HepG2 (cell line): ENCODE measurements around the gene ATP1B2. TPM values are rescaled to one million over a fixed set of nuclear protein-coding genes. Genes with fewer than 3 reads are reported as not detected.

Experiments
- ATAC-seq: fragments of 200-7000 bp; cut with Tn5 transposase; 3 replicates; pipeline ENCODE4 v1.9.1; 2020; ENCODE audit warnings: mild to moderate bottlenecking, moderate library complexity
- BruUV-seq: library from RNA; stranded (reverse); fragments of 400-500 nt; replicated peaks from 2 replicates; lab custom pipeline; 2021; lab: Mats Ljungman, UMichigan
- CTCF ChIA-PET: fragments of 300-600 bp; formaldehyde crosslinking; extraction: SDS; loops from one replicate; lab custom pipeline; 2021; ENCODE audit warnings: low total read pairs, inconsistent platforms, low intra/inter-chr PET ratio; lab: Yijun Ruan, JAX
- POLR2A ChIA-PET: fragments of 350-600 bp; sonication (Branson Sonifier 250); formaldehyde crosslinking; loops from one replicate; lab custom pipeline; 2020; ENCODE audit warnings: antibody characterized with exemption, inconsistent platforms; lab: Yijun Ruan, JAX
- DNase-seq: peaks from one replicate; pipeline ENCODE4 v3.0.0-alpha.2; 2015; ENCODE audit warnings: low spot score
- FAIRE-seq: peaks from 3 replicates; lab custom pipeline; 2011; peaks lifted over from hg19 to GRCh38; lab: Jason Lieb, UNC
- H2AFZ ChIP-seq: one replicate; pipeline ENCODE4 v1.6.1; 2011; ENCODE audit warnings: low read length, inconsistent platforms
- H3K27ac ChIP-seq: fragments of 300-600 bp; 3 replicates; pipeline ENCODE4 v1.8.0; 2011; ENCODE audit warnings: mixed run types, mild to moderate bottlenecking, mixed read lengths, low read length, inconsistent platforms; ENCODE audit not compliant: insufficient read depth; ENCODE audit errors: extremely low read length
- H3K27me3 ChIP-seq, 2 experiments: fragments of 200-600 bp in 1 of 2; 2 replicates in 1 of 2; 3 replicates in 1 of 2; pipeline versions ENCODE4 v1.6.0 to v1.8.0; 2011; ENCODE audit warnings: low read length in 2 of 2, mild to moderate bottlenecking in 2 of 2, moderate library complexity in 2 of 2, inconsistent platforms in 1 of 2; ENCODE audit not compliant: insufficient read depth in 2 of 2, control insufficient read depth in 1 of 2
- H3K36me3 ChIP-seq, 2 experiments: fragments of 200-600 bp in 1 of 2; replicated peaks in 1 of 2; 2 replicates in 1 of 2; 3 replicates in 1 of 2; pipeline versions ENCODE4 v1.5.1 to v1.8.0; 2011; ENCODE audit warnings: low read length in 2 of 2, inconsistent platforms in 1 of 2; ENCODE audit not compliant: insufficient read depth in 2 of 2, control insufficient read depth in 1 of 2
- H3K4me1 ChIP-seq: 2 replicates; pipeline ENCODE4 v1.5.1; 2012; ENCODE audit warnings: low read length, inconsistent platforms; ENCODE audit not compliant: insufficient read depth
- H3K4me2 ChIP-seq: 2 replicates; pipeline ENCODE4 v1.6.0; 2011; ENCODE audit warnings: low read depth, low read length, inconsistent platforms
- H3K4me3 ChIP-seq, 3 experiments: fragments of 200-600 bp in 1 of 3; sonication (generic), shearing (Covaris generic) in 1 of 3; replicated peaks in 1 of 3; 2 replicates each; pipeline ENCODE4 v1.5.1; 2011 to 2016; ENCODE audit warnings: low read length in 3 of 3, inconsistent platforms in 2 of 3, low read depth in 2 of 3, mild to moderate bottlenecking in 2 of 3, control low read depth in 1 of 3, mixed read lengths in 1 of 3; ENCODE audit not compliant: insufficient read depth in 1 of 3
- H3K79me2 ChIP-seq: one replicate; pipeline ENCODE4 v1.6.1; 2011; ENCODE audit warnings: low read length, inconsistent platforms; ENCODE audit not compliant: insufficient read depth
- H3K9ac ChIP-seq: 2 replicates; pipeline ENCODE4 v1.6.0; 2011; ENCODE audit warnings: mild to moderate bottlenecking, low read depth, low read length, inconsistent platforms; ENCODE audit not compliant: insufficient read depth
- H3K9me3 ChIP-seq: 2 replicates; pipeline ENCODE4 v1.5.1; 2012; ENCODE audit warnings: mild to moderate bottlenecking, low read length
- H4K20me1 ChIP-seq: 2 replicates; pipeline ENCODE4 v1.6.0; 2011; ENCODE audit warnings: inconsistent platforms, mild to moderate bottlenecking, low read length, moderate library complexity; ENCODE audit not compliant: insufficient read depth
- HHEX ChIP-seq: IDR thresholded peaks from 2 replicates; pipeline ENCODE4 v1.6.1; 2016; ENCODE audit warnings: control low read depth
- KAT2B ChIP-seq: fragments of 150-350 bp; IDR thresholded peaks from 2 replicates; pipeline ENCODE4 v1.6.1; 2014; ENCODE audit warnings: low read depth, low read length, borderline replicate concordance
- ZBTB3 ChIP-seq: sonication (generic); formaldehyde crosslinking; IDR thresholded peaks from 2 replicates; pipeline ENCODE4 v1.4.0; 2020; ENCODE audit warnings: low read depth, mild to moderate bottlenecking, moderate library complexity, missing genetic modification reagents, borderline replicate concordance
- ZNF121 ChIP-seq: sonication (generic); formaldehyde crosslinking; IDR thresholded peaks from 2 replicates; pipeline ENCODE4 v1.5.0; 2020; ENCODE audit warnings: mild to moderate bottlenecking, missing genetic modification reagents
- ZNF276 ChIP-seq: sonication (generic); formaldehyde crosslinking; IDR thresholded peaks from 2 replicates; pipeline ENCODE4 v1.4.0; 2020; ENCODE audit warnings: mild to moderate bottlenecking, low read depth, missing genetic modification reagents
- ZNF318 ChIP-seq: sonication (generic); formaldehyde crosslinking; IDR thresholded peaks from 2 replicates; pipeline ENCODE4 v1.4.0; 2020; ENCODE audit warnings: mild to moderate bottlenecking, missing genetic modification reagents
- ZNF552 ChIP-seq: sonication (generic); formaldehyde crosslinking; IDR thresholded peaks from 2 replicates; pipeline ENCODE4 v1.9.0; 2022; ENCODE audit warnings: missing genetic modification reagents, mild to moderate bottlenecking, borderline replicate concordance
- WGBS: methylation state at CpG from one replicate; pipeline ENCODE4 v1.1.6; 2017; ENCODE audit warnings: low lambda C conversion rate; 5-methylcytosine and 5-hydroxymethylcytosine counted together
- in situ Hi-C: cut with HindIII; loops from 2 replicates; pipeline ENCODE4 v1.10.0; 2017; ENCODE audit warnings: low pct_unique_long_range_greater_than_20kb; ENCODE audit not compliant: extremely low pct_ligation_motif_present
- intact Hi-C: fragments of 100-400 bp; cut with micrococcal nuclease; formaldehyde crosslinking; loops from one replicate; pipeline ENCODE4 v1.10.0; 2022; ENCODE audit not compliant: unreplicated experiment
- polyA plus RNA-seq, 8 experiments: library from polyadenylated mRNA; depleted of rRNA in 3 of 8; stranded (reverse) in 7 of 8; unstranded in 1 of 8; fragments of >200 nt; fragmentation: Illumina TruSeq in 4 of 8; extraction: Trizol in 4 of 8; gene quantifications; 2 replicates each; pipeline versions ENCODE4 v1.2.1 to v1.2.3, GENCODE V29; 2011 to 2016; ENCODE audit warnings: low read depth in 4 of 8, missing spikeins in 1 of 8, mixed read lengths in 1 of 8; ENCODE audit not compliant: insufficient read depth in 1 of 8
- total RNA-seq, 5 experiments: library from RNA; depleted of rRNA; stranded (reverse); fragments of >200 nt; fragmentation: Illumina TruSeq; extraction: Trizol; gene quantifications; 2 replicates each; pipeline ENCODE4 v1.2.3, GENCODE V29; 2016; ENCODE audit warnings: low read depth in 1 of 5

The ATP1B2 gene
- total and polyA plus RNA-seq, 2 of the 13 experiments (the other 11 are each of a cell fraction or from before 2014, with no cell fraction given): not detected

- Histone ChIP-seq H4K20me1 (no peaks in the 10 kb centered on the region), H3K9ac (no peak overlapping the region), H3K4me3 (no peak overlapping the region), H3K79me2 (no peaks in the 10 kb centered on the region), H3K4me1 (no peaks in the 10 kb centered on the region), H3K36me3 (peaks cover 6 to 11% of the 10 kb centered on the region in 2 experiments; a peak in 3 of 5 replicates), H3K27me3 (no peaks in the 10 kb centered on the region), H2AFZ (no peak overlapping the region), H3K9me3 (no peaks in the 10 kb centered on the region), H3K4me2 (no peak overlapping the region), H3K27ac (no peak overlapping the region)
- no peak for FAIRE-seq
- intact Hi-C loops: no loop called here
- ATAC-seq: no peak
- 88% methylated on average over 4 of the region's 4 CpGs for WGBS
- TF ChIP-seq ZNF121 (CRISPR knock-in tag) (0 out of 2 replicates have a peak, but pooled peaks have one; percentile 14), KAT2B (no peak)
- ChIA-PET POLR2A (no interaction called here), CTCF (no interaction called here)
- DNase-seq: no peak
- BruUV-seq: no TSS peak
- in situ Hi-C loops: no loop called here
Measured at GRCh38 chr17:7697828-7698588, 47.3 kb downstream of the ATP1B2 start.

GRCh38 chr17:7700510-7700909 is 49.8 kb downstream of the ATP1B2 start:
- Histone ChIP-seq H3K9me3 (no peaks in the 10 kb centered on the region), H2AFZ (no peak overlapping the region), H3K4me2 (no peak overlapping the region), H3K9ac (no peak overlapping the region), H3K79me2 (no peaks in the 10 kb centered on the region), H4K20me1 (no peaks in the 10 kb centered on the region), H3K4me3 (no peak overlapping the region), H3K4me1 (peaks cover 6% of the 10 kb centered on the region; the same call in 1 of the 2 replicates), H3K27ac (no peak overlapping the region), H3K27me3 (peaks cover 3 to 11% of the 10 kb centered on the region in 2 experiments; a peak in 4 of 5 replicates), H3K36me3 (peaks cover 4 to 7% of the 10 kb centered on the region in 2 experiments; a peak in 3 of 5 replicates)
- ChIA-PET POLR2A (no interaction called here), CTCF (no interaction called here)
- FAIRE-seq: no peak
- no peak for DNase-seq
- intact Hi-C loops: no loop called here
- in situ Hi-C loops: no loop called here
- ATAC-seq: no peak
- 95% methylated on average over 7 of the region's 7 CpGs for WGBS
- no TSS peak for BruUV-seq
- TF ChIP-seq ZNF276 (no peak), ZNF318 (CRISPR knock-in tag) (no peak), ZNF552 (CRISPR knock-in tag) (no peak), ZBTB3 (no peak), HHEX (CRISPR knock-in tag) (no peak)
